Hematopoietic multipotent progenitor cell treated with erythropoietin and hydrocortisone succinate and interleukin-3 and kit ligand, for 6 days (in vitro differentiated cells): ENCODE results near the gene ZNF341.
A peak's percentile ranks its signal among the peaks of the same experiment; 100 is the strongest.
"Not testable (repeated sequence)": the region's sequence is repeated elsewhere in the genome, so short reads cannot be mapped to it uniquely, and the experiment has no call there.

Experiments
- DNase-seq: peaks from one replicate; pipeline ENCODE4 v3.0.0-alpha.2; 2015

Gene ZNF341

DNA sequence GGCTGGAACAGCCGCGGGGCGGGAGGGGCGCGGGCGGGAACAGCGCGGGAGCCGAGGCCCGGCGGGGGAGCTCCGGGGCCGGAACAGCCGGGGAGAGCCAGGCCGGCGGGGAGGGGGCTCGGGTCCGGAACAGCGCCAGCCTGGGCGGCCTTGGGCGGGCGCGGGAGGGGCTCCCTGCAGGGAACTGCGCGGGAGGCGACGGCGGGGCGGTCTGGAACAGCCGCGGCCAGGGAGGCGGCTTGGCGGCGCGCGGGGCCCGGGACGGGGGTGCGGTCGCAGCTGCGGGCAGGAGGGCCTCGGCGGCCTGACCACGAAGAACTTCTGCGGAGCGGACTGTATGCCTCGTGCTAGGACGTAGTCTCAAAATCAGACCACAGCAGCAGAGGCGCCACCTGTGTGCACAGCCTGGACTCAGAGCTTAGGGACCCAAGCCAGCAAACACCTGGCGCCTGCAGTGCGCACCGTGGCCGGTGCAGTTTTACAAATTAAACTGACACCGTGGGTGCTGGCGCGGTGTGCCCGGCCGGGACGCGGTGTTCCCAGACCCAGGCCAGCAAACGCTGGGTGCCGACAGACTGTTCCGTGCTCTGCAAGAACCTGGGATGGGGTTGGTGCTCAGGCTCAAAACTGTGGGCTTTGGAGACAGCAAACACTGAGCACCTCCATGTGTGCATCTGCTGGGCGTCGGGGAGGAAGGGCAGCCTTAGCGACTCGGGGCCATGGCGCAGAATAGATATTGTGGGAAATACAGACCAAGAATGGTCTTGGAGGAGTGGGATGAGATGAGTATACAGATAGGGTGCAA is 572 bp downstream of the ZNF341 start:
- peak; percentile 89 for DNase-seq

DNA sequence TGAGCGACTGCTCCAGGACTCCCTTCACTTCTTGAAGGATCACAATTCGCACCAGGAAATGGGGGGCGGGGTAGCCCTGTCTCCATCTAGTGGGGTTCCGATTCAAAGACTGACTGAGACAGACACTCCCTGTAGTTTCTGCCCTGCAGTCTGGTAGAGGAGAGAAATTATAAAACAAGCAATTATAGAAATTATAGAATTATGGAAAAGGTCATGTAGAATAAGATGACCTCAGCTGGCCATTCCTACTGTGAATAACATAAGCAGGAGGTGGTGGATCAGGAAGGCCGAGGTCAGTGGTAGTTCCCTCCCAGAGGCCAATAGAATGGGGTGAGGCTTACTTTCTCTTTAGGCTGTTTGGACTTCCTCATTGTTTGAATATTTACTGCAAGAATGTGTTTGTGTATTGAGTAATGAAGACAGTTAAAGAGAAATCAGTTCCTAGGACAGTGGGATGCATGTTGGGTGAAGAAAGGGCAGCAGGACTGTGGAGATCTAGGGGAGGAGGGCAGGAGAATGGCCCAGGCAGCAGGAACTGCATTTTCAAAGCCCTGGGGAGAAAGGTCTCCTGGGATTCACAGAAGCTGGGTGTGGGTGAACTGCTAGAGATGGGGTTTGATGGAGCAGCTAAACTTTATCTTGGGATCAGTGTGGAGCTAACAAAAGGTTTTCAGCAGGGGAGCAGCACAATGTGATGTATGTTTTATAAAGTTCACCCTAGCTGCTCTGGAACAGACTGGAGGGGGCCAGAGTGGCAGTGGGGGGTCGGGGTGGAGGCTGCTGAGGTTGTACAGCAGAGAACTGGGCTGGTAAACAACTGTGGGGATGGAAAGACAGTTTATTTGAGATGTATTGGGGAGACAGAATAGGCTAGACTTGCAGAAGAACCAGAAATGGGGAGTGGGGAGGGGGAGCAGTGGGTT is 2.1 kb downstream of the ZNF341 start:
- DNase-seq, result peak; percentile 59

DNA sequence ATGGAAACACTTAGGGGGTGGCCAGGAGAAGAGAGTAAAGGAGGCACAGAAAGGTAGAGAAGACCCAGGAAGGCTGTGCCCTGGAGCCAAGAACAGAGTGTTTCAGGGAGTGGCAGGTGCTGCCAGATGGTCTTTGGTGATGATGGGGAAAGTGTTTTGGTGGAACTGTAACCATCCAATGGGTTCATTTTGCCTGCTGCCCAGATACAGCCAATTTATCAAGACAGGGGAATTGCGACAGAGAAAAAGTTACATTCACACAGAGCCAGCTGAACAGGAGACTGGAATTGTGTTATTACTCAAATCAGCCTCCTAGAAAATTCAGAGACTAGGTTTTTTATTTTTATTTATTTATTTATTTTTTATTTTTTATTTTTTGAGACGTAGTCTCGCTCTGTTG is 5.2 kb downstream of the ZNF341 start:
- DNase-seq, result no peak

DNA sequence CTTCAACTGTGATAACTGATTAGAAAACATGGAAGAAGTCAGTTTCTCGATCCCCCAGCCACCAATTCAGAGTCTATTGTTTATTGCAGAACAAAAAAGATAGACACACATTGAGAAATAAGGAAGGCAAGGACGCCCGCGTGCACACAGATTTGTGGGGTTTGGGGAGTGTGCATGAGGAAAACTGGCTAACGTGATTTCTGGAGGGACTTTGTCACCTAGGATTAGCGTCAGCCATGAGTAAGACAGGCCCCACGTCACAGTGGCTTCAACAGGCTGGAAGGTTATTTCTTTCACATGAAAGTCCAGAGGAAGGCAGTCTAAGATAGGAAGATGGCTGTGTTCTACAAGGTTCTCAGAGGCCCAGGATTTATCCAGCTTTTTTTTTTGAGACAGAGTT is 7.7 kb downstream of the ZNF341 start:
- no peak for DNase-seq

DNA sequence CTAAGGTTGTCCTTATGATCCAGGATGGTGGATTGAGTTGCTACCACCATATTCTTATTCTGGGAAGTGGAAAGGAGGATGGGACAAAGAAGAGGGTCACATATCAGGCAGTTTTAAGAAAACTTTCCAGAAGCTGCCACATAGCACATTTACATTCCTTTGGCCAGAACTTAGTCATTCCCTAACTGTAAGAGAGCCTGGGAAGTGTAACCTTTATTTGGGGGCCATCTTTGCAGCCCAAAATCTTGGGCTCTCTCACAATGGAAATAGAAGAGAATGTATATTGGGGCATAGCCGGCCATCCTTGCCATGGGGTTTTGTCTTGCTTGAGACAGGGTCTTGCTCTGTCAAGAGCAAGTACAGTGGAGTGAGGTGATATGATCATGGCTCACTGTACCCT is 8.4 kb downstream of the ZNF341 start:
- DNase-seq, result no peak

DNA sequence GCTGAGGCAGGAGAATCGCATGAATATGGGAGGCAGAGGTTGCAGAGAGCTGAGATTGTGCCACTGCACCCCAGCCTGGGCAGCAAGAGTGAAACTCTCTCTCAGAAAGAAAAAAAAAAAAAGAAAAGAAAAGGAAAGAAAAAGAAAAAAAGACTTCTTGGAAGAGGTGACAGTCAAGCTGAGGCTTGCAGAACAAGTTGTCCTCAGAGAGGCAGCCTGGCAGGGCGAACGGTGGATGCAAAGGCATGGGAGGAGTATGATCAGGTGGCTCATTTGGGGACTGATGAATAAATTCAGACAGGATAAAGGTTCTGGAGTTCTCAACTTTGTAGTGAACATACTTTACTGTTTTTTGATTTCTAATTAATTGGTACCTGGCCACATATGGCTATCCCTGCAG is 12.4 kb downstream of the ZNF341 start:
- peak; percentile 40 for DNase-seq

DNA sequence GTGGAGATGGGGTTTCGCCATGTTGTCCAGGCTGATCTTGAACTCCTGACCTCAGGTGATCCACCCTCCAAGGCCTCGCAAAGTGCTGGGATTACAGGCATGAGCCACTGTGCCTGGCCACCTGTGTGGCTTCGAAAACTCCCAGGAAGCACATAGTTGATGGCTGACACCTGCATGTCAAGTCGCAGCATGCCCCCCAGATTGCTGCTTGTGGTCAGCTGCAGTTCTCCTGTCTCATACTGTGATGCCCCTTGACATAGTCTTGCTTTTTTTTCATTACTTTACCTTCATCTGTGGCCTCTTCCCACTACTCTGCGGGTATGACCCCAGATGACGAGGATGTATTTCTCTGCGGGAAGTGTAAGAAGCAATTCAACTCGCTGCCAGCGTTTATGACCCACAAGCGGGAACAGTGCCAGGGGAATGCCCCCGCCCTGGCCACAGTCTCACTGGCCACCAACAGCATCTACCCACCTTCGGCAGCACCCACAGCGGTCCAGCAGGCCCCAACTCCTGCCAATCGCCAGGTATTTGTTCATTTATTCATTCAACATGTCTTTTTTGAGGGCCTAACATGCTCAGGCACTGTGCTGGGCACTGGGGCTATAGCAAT is 13.1 kb downstream of the ZNF341 start:
- no peak for DNase-seq

DNA sequence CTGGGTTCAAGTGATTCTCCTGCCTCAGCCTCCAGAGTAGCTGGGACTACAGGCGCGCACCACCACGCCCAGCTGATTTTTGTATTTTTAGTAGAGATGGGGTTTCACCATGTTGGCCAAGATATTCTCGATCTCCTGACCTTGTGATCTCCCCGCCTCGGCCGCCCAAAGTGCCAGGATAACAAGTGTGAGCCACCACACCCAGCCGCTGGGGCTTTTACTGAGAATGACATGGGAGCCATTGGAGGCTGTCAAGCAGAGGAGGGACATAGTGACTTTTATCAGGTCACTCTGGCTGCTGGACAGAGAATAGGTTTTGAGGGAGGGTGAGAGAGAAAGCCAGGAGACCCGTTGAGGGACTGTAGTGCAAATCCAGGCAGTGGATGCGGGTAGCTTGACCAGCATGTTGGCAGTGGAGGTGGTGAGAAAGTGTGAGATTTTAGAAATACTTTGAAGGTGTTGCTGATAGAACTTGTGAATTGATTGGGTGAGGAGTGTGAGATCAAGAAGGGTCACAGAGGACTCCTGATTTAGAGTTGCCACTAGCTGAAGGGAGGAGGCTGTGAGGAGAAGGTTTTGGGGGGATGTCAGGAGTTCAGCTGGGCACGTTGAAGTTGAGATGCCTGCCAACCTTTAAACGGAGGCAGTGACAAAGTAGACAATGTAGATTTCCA is 14.7 kb downstream of the ZNF341 start:
- peak; percentile 32 for DNase-seq

DNA sequence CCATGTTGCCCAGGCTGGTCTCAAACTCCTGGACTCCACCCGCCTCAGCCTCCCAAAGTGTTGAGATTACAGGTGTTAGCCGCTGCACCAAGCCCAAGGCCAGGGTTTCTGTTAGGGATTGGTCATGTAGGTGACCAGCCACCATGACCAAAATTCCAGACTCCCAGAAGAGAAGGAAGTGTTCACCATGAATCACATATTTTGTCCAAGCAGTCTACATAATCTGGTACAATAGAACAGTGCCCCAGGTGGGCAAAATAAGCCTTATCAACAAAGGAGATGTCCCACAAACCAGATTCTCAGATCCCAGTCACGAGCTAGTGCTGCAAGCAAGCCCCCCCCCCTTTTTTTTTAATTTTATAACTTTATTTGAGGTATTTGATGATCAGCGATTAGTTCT is 20.0 kb downstream of the ZNF341 start:
- no peak for DNase-seq

DNA sequence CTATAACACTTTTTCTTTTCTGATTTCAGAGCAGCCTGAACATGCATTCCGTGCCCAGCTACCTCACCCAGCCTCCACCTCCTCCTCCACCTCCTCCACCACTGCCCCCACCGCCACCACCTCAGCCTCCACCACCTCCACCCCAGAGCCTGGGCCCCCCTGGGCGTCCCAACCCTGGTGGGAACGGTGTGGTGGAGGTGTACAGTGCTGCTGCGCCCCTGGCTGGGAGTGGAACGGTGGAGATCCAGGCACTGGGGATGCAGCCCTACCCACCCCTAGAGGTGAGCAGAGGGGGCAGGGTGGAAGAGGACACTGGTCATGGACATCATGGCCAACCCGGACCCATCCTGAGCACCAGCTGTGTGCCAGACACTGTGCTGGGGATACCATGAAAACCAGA is 21.3 kb downstream of the ZNF341 start:
- DNase-seq, result no peak

DNA sequence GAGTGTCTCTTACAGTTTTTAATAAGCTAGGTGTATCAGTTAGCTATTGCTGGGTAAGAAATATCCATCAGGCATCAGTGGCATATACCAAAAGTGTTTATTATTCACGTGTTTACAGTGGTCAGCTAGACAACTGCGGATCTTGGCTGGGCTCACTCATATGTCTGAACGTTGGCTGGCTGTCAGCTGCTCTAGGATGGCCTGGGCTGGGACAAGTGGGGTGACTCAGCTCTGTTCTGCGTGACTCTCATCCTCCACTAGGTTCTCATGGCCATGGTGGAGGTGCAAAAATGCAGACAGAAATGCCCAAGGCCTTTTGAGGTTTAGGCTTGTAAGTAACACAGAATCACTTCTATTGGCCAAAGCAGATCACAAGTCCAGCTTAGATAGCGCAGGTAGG is 22.0 kb downstream of the ZNF341 start:
- DNase-seq, result no peak

DNA sequence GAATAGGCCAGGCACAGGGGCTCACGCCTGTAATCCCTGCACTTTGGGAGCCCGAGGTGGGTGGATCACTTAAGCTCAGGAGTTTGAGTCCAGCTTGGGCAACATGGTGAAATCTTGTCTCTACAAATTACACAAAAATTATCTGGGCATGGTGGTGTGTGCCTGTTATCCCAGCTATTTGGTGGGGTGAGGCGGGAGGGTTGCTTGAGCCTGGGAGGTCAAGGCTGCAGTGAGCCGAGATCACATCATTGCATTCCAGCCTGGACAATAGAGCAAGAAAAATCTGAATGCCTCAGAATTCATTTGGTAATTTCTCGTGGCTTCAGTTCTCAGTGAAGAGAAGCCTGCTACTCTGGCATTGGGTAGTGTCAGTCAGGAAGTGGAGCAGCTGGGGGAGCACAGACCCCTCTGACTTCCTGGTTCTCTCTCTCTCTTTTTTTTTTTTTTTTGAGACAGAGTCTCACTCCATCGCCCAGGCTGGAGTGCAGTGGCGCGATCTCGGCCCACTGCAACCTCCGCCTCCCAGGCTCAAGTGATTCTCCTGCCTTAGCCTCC is 24.2 kb downstream of the ZNF341 start:
- DNase-seq, result not testable (repeated sequence)

DNA sequence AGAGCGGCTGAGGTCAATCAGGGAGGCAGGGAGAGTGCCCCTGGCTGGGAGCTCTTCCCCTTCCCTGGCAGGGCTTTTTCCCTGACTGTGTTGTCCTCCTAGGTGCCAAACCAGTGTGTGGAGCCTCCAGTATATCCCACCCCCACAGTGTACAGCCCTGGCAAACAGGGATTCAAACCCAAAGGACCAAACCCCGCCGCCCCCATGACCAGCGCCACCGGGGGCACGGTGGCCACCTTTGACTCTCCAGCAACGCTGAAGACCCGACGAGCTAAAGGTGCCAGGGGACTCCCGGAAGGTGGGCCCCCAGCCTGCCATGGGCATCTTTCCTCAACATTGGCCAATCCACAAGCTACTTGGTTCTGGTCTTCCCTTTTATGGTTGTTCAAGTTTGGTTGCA is 25.2 kb downstream of the ZNF341 start:
- DNase-seq, result no peak

DNA sequence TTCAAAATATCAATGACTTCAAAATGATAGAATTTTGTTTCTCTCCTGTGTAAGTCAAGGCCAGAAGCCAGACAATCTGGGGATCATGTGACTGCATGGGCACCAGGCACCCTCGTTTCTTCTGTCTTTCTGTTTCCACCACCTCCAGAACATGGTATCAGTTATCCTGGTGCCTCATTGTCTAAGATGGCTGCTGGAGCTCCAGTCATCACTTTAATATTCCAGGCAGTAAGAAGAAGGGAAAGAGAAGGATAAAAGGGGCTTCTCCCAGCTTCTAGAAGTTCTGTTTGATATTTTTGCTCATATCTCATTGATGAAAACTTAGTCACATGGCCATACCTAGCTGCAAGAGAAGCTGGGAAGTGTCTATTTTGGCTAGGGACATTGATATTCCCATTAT is 25.7 kb downstream of the ZNF341 start:
- DNase-seq, result no peak

DNA sequence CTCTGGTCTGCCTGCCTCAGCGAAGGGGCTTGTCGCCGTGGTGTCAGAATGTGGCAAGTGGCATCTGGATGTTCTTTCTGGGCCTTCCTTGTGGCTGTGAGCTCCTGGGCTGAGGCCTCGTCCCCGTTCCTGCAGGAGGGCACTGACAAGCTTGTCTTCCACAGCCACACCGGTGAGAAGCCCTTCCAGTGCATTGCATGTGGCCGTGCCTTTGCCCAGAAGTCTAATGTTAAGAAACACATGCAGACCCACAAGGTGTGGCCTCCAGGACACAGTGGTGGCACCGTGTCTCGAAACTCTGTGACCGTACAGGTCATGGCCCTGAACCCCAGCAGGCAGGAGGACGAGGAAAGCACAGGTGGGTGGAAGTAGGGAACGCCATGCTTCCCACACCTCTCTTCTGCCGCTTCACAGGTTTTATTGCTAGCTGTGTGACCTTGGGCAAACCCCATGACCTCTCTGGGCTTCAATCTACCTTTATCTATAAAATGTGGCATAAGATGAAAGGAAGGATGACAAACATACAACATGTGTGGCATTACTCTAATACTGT is 30.0 kb downstream of the ZNF341 start:
- DNase-seq, result no peak

DNA sequence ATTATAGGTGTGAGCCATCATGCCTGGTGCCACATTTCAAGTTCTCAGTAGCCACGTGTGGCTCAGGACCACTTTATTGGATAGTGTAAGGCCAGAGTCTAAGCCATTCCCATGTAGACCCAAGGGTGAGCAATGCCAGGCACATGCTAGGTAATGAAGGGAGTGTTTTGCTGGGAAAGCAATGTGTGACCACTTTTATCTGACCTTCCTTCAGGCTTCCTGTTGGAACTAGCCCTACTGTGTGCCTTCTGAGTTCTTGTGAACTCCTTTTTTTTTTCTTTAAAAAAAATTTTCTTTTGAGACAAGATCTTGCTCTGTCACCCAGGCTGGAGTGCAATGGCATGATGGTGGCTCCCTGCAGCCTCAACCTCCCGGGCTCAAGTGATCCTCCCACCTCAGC is 33.3 kb downstream of the ZNF341 start:
- DNase-seq, result no peak

DNA sequence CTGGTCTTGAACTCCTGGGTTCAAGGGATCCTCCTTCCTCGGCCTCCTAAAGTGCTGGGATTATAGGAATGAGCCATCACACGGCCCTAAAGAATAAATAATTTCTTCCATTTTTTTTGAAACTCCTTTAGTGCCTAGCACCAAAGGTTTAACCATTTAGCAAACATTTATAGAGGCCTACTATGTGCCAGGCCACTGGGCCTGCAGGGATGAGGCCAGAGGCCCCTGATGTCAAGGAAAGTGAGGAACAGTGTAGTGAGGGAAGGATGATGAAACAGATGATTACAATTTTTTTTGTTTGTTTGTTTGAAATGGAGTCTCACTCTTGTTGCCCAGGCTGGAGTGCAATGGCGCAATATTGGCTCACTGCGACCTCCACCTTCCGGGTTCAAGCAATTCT is 33.8 kb downstream of the ZNF341 start:
- no peak for DNase-seq

DNA sequence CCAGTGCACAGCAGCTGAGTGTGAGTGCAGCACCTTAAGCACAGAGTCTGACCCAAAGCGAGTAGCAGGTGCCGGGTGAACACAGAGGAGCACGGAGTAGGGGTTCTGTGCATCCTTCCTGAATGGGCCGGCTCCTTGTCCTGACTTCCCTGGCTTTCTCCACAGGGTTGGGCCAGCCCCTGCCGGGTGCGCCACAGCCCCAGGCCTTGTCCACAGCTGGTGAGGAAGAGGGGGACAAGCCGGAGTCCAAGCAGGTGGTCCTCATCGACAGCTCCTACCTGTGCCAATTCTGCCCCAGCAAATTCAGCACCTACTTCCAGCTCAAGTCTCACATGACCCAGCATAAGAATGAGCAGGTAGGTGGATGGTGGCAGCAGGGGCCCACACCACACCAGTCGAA is 34.9 kb downstream of the ZNF341 start:
- DNase-seq, result no peak

DNA sequence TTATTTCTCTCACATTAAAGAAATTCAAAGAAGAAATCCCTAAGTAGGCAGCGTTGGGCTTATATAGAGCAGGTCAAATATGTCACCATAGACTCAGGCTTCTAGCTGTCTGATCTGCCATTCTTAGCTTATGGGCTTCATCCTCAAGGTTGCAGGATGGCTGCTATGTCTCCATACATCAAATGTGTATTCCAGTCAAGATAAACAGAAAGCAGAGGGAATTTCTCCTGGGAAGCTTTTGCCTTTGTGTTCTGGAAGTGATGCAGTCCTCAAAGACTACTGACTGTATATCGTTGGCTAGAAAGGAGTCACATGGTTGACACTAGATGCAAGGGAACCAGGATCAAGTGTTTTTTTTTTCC is 36.0 kb downstream of the ZNF341 start:
- DNase-seq, result no peak

DNA sequence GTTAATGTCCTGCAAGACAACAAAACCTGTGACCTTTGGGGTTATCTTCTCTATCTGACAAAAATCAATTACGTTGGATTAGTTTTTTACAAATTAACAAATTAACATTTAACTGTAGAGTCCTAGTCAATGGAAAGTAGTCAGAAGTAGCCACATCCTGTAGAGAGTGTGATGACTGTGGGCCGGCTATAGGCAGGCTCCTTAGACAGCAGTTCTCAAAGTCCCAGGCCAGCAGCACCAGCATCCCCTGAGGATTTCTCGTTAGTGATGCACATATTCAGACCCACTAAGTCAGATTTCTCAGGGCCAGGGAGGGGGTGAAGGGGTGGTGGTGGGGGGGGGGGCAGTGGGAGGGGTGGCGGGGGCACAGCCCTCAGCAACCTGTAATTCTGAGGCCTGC is 37.2 kb downstream of the ZNF341 start:
- DNase-seq, result no peak

DNA sequence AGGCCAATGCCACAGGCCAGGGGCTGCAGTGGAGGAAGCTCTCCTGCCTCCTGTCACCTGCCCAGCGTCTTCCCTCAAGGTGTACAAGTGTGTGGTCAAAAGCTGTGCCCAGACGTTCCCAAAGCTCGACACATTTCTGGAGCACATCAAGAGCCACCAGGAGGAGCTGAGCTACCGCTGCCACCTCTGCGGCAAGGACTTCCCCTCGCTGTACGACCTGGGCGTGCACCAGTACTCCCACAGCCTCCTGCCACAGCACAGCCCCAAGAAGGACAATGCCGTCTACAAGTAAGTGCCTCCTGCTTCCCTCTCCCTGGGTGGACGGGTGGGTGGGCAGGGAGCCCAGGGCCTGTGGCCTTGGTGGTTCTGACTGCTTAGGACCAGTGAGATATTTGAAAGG is 38.2 kb downstream of the ZNF341 start:
- DNase-seq, result no peak

DNA sequence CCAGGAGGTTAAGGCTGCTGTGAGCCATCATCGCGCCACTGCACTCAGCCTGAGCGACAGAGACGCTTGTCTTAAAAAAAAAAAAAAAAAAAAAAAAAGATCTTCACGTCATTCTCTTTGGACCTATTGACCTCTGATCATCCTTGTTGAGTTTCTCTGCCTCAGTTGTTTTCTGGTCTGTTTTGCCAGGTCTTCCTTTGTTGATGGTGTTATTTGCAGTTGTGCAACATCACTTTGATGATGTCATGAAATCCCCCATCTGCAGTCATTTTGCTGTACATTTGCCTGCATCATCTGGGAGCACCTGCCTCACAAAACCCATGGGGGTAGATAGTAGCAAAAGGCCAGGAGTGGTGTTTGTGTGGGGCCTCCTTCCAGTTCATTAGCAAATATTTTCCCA is 40.1 kb downstream of the ZNF341 start:
- DNase-seq, result no peak

DNA sequence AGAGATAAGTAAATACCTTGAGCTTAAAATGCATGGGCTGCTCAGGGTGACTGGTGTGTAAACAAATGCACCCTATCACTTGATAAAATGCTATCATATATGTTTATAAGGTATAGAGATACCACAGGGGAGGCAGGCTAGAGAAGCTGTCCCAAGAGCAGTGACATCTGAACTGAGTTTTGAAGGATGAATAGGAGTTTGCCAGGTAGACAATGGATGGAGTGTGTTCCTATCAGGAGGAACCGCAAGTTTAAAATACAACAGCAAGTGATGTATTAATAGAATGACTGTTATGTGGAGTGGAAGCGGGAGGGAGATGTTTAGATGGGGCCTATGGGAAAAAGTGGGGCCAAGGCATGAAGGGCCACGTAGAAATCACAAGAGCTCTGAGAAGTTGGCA is 40.6 kb downstream of the ZNF341 start:
- no peak for DNase-seq
